NCI-H128 (cell line): ENCODE measurements around the gene EEA1.

Experiments used
- DNase-seq: peaks from one replicate; lab custom pipeline; 2025; ENCODE audit not compliant: unreplicated experiment; lab: John Stamatoyannopoulos, UW

The EEA1 gene

GRCh38 chr12:92897844-92898243 is 31.3 kb downstream of the EEA1 start:
- no peak for DNase-seq

- DNase-seq: no peak
Observed at GRCh38 chr12:92890601-92891106, 38.4 kb downstream of the EEA1 start.

- DNase-seq: no peak
Observed at GRCh38 chr12:92886131-92886530, 43.0 kb downstream of the EEA1 start.

GRCh38 chr12:92879698-92880322 is 49.3 kb downstream of the EEA1 start:
- DNase-seq: no peak

GRCh38 chr12:92877904-92878303 is 51.2 kb downstream of the EEA1 start:
- DNase-seq: no peak

- DNase-seq: no peak
Observed at GRCh38 chr12:92876496-92876895, 52.6 kb downstream of the EEA1 start.

GRCh38 chr12:92871116-92871515 is 58.0 kb downstream of the EEA1 start:
- no peak for DNase-seq

- no peak for DNase-seq
Observed at GRCh38 chr12:92866418-92866817, 62.7 kb downstream of the EEA1 start.

- DNase-seq: no peak
Observed at GRCh38 chr12:92863251-92863650, 65.8 kb downstream of the EEA1 start.

- no peak for DNase-seq
Observed at GRCh38 chr12:92861381-92861780, 67.7 kb downstream of the EEA1 start.

- DNase-seq: no peak
Observed at GRCh38 chr12:92860521-92860920, 68.6 kb downstream of the EEA1 start.

GRCh38 chr12:92859650-92860386 is 69.3 kb downstream of the EEA1 start:
- peak; percentile 66 for DNase-seq

GRCh38 chr12:92857818-92858217 is 71.3 kb downstream of the EEA1 start:
- no peak for DNase-seq

GRCh38 chr12:92854344-92854743 is 74.8 kb downstream of the EEA1 start:
- no peak for DNase-seq

- DNase-seq: no peak
Observed at GRCh38 chr12:92848740-92849139, 80.4 kb downstream of the EEA1 start.

GRCh38 chr12:92847368-92847767 is 81.7 kb downstream of the EEA1 start:
- DNase-seq: no peak

- DNase-seq: no peak
Observed at GRCh38 chr12:92845329-92845728, 83.8 kb downstream of the EEA1 start.

GRCh38 chr12:92844151-92844763 is 84.8 kb downstream of the EEA1 start:
- DNase-seq: no peak

- no peak for DNase-seq
Observed at GRCh38 chr12:92829686-92830282, 99.3 kb downstream of the EEA1 start.

- DNase-seq: no peak
Observed at GRCh38 chr12:92828565-92828964, 100.5 kb downstream of the EEA1 start.

- no peak for DNase-seq
Observed at GRCh38 chr12:92827836-92828431, 101.2 kb downstream of the EEA1 start.
